Measurements from ENCODE around the gene STT3A.

The STT3A gene

DNA sequence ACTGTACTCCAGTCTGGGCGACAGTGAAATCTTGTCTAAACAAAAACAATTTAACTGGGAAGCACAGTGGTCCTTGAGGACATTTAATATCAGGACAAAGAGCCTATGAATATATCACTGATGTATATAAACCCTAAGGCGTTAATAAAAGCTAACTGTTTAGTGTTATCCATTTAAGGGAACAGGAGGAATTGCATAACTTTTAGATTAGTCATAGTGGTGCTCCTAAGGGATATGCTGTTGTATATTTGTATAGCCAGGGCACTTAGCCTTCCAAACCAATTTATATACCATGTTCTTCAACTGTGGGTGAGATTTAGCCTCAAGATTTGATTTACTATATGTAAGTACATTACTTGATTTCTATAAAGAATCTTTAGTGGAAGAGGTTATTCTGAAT, 29.3 kb downstream of the STT3A start:
- no peak overlapping the region for H3K4me2 ChIP-seq (ENCODE audit: low read depth, low read length, poor library complexity, severe bottlenecking)

DNA sequence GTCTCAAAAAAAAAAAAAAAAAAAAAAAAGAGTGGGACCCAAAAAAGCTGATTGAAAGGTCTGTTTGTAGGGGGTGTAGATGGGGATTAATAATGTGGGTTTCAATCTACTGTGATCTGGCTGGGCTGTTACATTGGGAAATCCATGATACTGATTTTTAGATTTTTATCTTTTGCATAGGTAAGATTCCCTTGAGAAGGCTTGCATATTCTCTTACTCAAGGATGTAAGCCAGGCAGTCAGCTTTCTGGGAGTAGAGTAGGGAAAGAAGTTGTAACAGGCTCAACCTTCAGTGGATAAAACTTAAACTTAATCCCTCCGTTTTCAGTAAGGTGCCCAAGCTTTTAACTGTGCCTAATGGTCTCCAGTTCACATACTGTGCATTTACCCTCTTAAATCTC, 30.4 kb downstream of the STT3A start:
- no peak for TF ChIP-seq EZH2phosphoT487 (conservative IDR thresholded peaks at IDR 0.05; ENCODE audit: low read length)
- TF ChIP-seq, protein P1, sequence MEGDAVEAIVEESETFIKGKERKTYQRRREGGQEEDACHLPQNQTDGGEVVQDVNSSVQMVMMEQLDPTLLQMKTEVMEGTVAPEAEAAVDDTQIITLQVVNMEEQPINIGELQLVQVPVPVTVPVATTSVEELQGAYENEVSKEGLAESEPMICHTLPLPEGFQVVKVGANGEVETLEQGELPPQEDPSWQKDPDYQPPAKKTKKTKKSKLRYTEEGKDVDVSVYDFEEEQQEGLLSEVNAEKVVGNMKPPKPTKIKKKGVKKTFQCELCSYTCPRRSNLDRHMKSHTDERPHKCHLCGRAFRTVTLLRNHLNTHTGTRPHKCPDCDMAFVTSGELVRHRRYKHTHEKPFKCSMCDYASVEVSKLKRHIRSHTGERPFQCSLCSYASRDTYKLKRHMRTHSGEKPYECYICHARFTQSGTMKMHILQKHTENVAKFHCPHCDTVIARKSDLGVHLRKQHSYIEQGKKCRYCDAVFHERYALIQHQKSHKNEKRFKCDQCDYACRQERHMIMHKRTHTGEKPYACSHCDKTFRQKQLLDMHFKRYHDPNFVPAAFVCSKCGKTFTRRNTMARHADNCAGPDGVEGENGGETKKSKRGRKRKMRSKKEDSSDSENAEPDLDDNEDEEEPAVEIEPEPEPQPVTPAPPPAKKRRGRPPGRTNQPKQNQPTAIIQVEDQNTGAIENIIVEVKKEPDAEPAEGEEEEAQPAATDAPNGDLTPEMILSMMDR (IDR thresholded peaks at IDR 0.05; ENCODE audit: insufficient read depth, low read length, poor library complexity, severe bottlenecking), result no peak
- peaks cover 25% of the 10 kb centered on the region for H3K79me2 ChIP-seq (ENCODE audit: insufficient read depth, low read length)
- H4K20me1 ChIP-seq (ENCODE audit: low read depth, low read length), result no peaks in the 10 kb centered on the region
- no peak overlapping the region for H3K27ac ChIP-seq (ENCODE audit: low read depth, low read length)
- H3K36me3 ChIP-seq (ENCODE audit: low read length), result peaks cover 8% of the 10 kb centered on the region; the same call in 1 of the 2 replicates
- H3K9me3 ChIP-seq (ENCODE audit: insufficient read depth, low read length), result no peaks in the 10 kb centered on the region
- no peaks in the 10 kb centered on the region for H3K27me3 ChIP-seq (ENCODE audit: low read length)
- H3F3A ChIP-seq (ENCODE audit: insufficient read depth), result 0 out of 2 replicates have a peak, but pooled peaks cover 5% of the 10 kb centered on the region
- H3K9ac ChIP-seq (ENCODE audit: low read length), result no peak overlapping the region
- H3K4me2 ChIP-seq (ENCODE audit: low read depth, low read length, poor library complexity, severe bottlenecking), result no peak overlapping the region
- H2AFZ ChIP-seq (ENCODE audit: low read depth, low read length, severe bottlenecking), result no peak overlapping the region
- no peak overlapping the region for H3K4me3 ChIP-seq (ENCODE audit: insufficient read depth, low read length, poor library complexity, severe bottlenecking)
- H3K9me2 ChIP-seq (replicated peaks; ENCODE audit: insufficient read depth, low read length), result no peaks in the 10 kb centered on the region

More for the DNA sequence above, 29.3 kb downstream of the STT3A start:
- H3K27me3 ChIP-seq (ENCODE audit: low read length), result no peaks in the 10 kb centered on the region
- TF ChIP-seq, protein P1 (IDR thresholded peaks at IDR 0.05; ENCODE audit: insufficient read depth, low read length, poor library complexity, severe bottlenecking), result no peak
- TF ChIP-seq EZH2phosphoT487 (conservative IDR thresholded peaks at IDR 0.05; ENCODE audit: low read length), result no peak
- peaks cover 2% of the 10 kb centered on the region; the same call in 1 of the 2 replicates for H3K36me3 ChIP-seq (ENCODE audit: low read length)
- H4K20me1 ChIP-seq (ENCODE audit: low read depth, low read length), result no peaks in the 10 kb centered on the region
- H3K4me3 ChIP-seq (ENCODE audit: insufficient read depth, low read length, poor library complexity, severe bottlenecking), result no peak overlapping the region
- H3K79me2 ChIP-seq (ENCODE audit: insufficient read depth, low read length), result peaks cover 15% of the 10 kb centered on the region
- H3K9me2 ChIP-seq (replicated peaks; ENCODE audit: insufficient read depth, low read length), result no peaks in the 10 kb centered on the region
- no peak overlapping the region for H3K9ac ChIP-seq (ENCODE audit: low read length)
- H2AFZ ChIP-seq (ENCODE audit: low read depth, low read length, severe bottlenecking), result no peak overlapping the region
- no peaks in the 10 kb centered on the region for H3K9me3 ChIP-seq (ENCODE audit: insufficient read depth, low read length)
- 0 out of 2 replicates have a peak, but pooled peaks cover 5% of the 10 kb centered on the region for H3F3A ChIP-seq (ENCODE audit: insufficient read depth)
- no peak overlapping the region for H3K27ac ChIP-seq (ENCODE audit: low read depth, low read length)

DNA sequence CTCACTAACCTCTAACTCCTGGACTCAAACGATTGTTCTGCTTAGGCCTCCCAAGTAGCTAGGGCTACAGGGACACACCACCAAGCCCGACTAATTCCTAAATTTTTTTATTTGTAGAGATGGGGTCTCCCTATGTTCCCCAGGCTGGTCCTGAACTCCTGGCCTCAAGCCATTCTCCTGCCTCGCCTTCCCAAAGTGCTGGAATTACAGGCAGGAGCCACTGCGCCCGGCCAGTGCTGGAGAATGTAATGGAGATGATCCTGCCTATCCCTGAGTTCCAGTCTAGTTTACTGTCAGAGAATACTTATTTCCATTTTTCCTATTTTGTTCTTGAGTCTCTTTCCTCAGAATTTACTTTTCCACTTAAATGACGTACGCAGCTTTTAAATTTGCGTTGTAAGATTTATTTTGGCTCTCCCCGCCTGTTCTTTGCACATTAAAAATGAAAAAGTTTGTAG, 32.1 kb downstream of the STT3A start, which contains the start of gene CHEK1:
Gene CHEK1 (plus strand): TSS at position 408 of the 458 bp plus-strand sequence. CDS start 1,606 bp downstream, outside the sequence.
- peak within 1 kb of the TSS; percentile 29 for H2AFZ ChIP-seq (ENCODE audit: low read depth, low read length, severe bottlenecking)
- no peaks in the 10 kb centered on the region for H3K27me3 ChIP-seq (ENCODE audit: low read length)
- peak within 1 kb of the TSS; percentile 90 for H3K4me2 ChIP-seq (ENCODE audit: low read depth, low read length, poor library complexity, severe bottlenecking)
- peak within 1 kb of the TSS; percentile 83 for H3K4me3 ChIP-seq (ENCODE audit: insufficient read depth, low read length, poor library complexity, severe bottlenecking)
- peaks cover 5% of the 10 kb centered on the region; the same call in 1 of the 2 replicates for H3F3A ChIP-seq (ENCODE audit: insufficient read depth)
- peaks cover 8% of the 10 kb centered on the region; the same call in 1 of the 2 replicates for H3K36me3 ChIP-seq (ENCODE audit: low read length)
- TF ChIP-seq EZH2phosphoT487 (conservative IDR thresholded peaks at IDR 0.05; ENCODE audit: low read length), result no peak
- TF ChIP-seq, protein P1 (IDR thresholded peaks at IDR 0.05; ENCODE audit: insufficient read depth, low read length, poor library complexity, severe bottlenecking), result no peak
- H3K9ac ChIP-seq (ENCODE audit: low read length), result peak within 1 kb of the TSS; percentile 89
- H3K27ac ChIP-seq (ENCODE audit: low read depth, low read length), result peak within 1 kb of the TSS; percentile 90
- H3K9me3 ChIP-seq (ENCODE audit: insufficient read depth, low read length), result no peaks in the 10 kb centered on the region
- H4K20me1 ChIP-seq (ENCODE audit: low read depth, low read length), result no peaks in the 10 kb centered on the region
- no peaks in the 10 kb centered on the region for H3K9me2 ChIP-seq (replicated peaks; ENCODE audit: insufficient read depth, low read length)
- H3K79me2 ChIP-seq (ENCODE audit: insufficient read depth, low read length), result peaks cover 32% of the 10 kb centered on the region
